Renal pelvis (tissue), 4 donors: ENCODE measurements around the gene SNRPA. TPM values are rescaled to one million over a fixed set of nuclear protein-coding genes. Genes with fewer than 3 reads are reported as not detected.
A peak's percentile ranks its signal among the peaks of the same experiment; 100 is the strongest.
"Not testable (repeated sequence)": the region's sequence is repeated elsewhere in the genome, so short reads cannot be mapped to it uniquely, and the experiment has no call there.

Source experiments
- DNase-seq: peaks from one replicate; pipeline ENCODE4 v3.0.0-alpha.2; 2013
- polyA plus RNA-seq, 3 donors: library from polyadenylated mRNA; unstranded; fragments of 120-200 nt; gene quantifications; one replicate each; pipeline ENCODE4 v1.2.1, GENCODE V29; 2013; ENCODE audit not compliant: insufficient read length in 3 of 3

SNRPA gene
- polyA plus RNA-seq, 3 donors, result 112 to 138 (median 130) TPM

DNA sequence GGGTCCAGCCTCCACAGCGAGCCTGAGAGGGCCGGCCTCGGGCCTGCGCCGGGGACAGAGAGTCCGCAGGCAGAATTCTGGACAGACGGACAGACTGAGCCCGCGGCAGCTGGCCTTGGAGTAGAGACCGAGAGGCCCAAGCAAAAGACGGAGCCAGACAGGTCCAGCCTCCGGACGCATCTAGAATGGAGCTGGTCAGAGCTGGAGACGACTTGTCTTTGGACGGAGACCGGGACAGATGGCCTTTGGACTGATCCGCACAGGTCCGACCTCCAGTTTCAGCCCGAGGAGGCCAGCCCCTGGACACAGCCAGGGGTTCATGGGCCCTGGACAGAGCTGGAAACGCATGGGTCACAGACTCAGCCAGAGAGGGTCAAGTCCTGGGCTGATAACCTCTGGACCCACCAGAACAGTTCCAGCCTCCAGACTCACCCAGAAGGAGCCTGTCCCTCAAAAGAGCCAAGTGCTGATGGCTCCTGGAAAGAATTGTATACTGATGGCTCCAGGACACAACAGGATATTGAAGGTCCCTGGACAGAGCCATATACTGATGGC, 33.6 kb upstream of the SNRPA start:
- DNase-seq, result no peak

GRCh38 chr19:40717880-40718773, 32.9 kb upstream of the SNRPA start:
- DNase-seq, result no peak

DNA sequence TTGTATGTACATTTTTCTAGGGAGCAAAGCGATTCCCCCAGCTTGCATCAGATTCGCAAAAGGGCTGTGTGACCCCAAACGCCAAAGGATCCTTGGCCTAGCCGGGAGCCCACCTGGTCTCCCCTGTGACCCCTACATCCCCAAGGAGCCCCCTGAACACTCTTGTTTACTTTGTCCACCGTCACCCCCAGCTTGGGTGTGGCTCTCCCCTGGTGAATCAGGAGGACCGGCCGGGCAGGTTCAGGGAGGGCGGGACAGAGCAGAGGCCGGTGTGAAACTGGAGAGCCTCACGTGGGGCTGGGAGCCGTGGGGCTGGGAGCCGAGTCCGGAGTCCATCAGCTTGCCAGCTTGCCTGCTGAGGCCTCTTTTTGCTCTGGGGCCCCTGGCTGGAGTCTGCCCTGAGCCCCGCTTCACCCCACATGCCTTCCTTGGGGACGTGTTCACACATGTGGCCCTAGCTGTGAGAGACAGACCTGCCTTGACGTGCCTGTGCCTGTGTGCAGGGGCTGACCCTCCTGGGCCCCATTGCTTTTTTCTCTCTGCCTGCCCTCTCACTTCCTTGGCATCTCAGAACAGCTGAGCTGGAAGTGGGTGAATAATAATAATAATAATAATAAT, 32.1 kb upstream of the SNRPA start:
- DNase-seq, result peak; percentile 37

DNA sequence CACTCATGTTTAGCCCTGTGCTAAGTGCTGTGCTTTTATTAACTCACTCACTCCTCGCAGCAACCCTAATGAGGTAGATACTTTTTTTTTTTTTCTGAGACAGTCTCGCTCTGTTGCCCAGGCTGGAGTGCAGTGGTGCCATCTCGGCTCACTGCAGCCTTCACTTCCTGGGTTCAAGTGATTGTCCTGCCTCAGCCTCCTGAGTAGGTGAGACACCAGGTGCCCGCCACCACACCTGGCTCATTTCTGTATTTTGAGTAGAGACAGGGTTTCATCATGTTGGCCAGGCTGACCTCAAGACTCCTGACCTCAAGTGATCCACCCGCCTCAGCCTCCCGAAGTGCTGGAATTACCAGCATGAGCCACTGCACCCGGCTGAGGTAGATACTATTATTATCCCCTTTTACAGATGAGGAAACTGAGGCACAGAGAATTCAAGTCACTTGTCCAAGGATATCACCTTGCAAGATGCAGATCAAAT, 31.5 kb upstream of the SNRPA start:
- no peak for DNase-seq

DNA sequence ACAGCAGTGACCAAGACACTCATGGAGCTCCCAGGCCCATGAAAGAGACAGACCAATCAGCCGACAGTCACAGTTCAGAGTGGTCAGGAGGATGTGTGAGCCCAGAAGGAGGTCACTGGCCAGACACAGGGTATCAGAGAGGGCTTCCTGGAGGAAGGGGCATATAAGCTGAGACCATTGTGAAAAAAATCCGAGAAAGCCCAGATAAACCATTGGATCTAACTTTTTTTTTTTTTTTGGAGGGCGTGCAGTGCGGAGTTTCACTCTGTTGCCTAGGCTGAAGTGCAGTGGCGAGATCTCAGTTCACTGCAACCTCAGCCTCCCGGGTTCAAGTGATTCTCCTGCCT, 29.9 kb upstream of the SNRPA start:
- no peak for DNase-seq

- DNase-seq, result no peak
Observed at GRCh38 chr19:40721936-40722661, 28.9 kb upstream of the SNRPA start.

DNA sequence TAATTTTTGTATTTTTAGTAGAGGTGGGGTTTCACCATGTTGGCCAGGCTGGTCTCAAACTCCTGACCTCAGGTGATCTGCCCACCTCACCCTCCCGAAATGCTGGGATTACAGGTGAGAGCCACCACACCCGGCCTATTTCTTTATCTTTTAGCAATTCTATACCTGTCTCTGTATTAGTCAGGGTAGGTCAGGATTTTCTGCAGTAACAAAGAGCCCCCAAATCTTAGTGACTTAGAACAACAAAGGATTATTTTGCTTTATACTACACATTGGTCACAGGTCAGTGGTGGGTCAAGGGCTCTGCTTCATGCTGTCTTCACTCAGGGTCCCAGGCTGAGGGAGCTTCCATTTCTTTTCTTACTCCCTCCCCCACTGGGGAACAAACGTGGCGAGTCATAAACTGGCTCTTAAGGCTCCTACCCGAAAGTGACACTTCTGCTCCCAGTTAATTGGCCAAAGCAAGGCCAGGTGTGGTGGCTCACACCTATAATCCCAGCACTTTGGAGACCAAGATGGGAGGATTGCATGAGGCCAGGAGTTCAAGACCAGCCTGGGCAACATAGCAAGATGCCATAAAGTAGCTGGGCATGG, 27.2 kb upstream of the SNRPA start:
- DNase-seq, result no peak

- no peak for DNase-seq
Observed at GRCh38 chr19:40724315-40724714, 26.7 kb upstream of the SNRPA start.

DNA sequence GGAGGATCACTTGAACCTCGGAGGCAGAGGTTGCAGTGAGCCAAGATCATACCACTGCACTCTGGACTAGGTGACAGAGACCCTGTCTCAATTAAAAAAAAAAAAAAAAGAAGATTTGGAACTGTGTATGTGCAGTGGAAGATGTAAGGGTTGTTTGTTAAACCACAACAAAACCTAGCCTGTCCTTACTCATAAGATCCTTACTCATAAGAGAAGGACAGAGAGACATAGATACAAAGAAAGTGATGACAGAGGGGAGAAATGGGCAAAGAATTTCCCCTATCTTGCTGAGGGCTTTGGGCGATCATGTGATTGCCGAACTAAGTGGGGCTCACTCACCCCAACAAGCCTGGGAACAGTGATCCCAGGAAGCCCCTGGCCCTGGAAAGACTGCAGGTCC, 26.1 kb upstream of the SNRPA start:
- no peak for DNase-seq

DNA sequence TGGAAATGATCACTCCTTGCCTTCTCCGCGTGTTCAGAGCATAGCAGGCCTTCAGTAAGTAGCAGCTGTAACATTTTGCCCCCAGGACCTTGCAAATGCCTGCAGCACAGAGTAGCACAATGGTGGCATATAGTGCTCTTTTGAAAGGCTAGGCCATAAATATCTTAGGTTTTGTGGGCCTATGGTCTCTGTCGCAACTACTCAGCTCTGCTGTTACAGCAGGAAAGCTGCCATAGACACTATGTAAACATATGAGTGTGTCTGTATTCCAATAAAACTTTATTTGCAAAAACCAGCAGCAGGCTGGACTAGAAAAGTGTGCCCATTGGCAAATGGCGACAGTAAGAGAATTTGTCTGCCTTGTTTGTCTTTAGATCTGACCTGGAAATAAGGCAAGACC, 24.7 kb upstream of the SNRPA start:
- DNase-seq, result no peak

DNA sequence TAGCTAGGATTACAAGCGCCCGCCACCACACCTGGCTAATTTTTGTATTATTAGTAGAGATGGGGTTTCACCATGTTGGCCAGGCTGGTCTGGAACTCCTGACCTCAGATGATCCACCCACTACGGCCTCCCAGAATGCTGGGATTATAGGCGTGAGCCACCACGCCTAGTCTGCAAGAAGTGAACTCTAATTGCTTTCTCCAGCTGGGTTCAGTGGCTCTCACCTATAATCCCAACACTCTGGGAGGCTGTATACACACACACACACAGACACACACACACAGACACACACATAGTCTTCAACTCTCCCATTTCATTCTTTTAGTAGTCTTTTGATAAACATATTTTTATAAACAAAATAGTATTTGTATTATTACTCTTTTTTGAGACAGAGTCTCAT, 20.9 kb upstream of the SNRPA start:
- DNase-seq, result not testable (repeated sequence)

DNA sequence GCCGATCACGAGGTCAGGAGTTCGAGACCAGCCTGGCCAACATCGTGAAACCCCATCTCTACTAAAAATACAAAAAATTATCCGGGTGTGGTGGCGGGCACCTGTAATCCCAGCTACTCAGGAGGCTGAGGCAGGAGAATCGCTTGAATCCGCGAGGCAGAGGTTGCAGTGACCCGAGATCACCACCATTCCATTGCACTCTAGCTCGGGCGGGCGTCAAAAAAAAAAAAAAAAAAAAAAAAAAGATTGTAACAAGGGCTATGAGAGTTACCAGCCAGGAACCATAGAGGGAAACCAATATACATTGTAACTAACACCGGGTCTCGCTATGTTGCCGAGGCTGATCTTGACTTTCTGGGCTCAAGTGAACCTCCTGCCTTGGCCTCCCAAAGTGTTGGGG, 18.7 kb upstream of the SNRPA start:
- DNase-seq, result not testable (repeated sequence)

DNA sequence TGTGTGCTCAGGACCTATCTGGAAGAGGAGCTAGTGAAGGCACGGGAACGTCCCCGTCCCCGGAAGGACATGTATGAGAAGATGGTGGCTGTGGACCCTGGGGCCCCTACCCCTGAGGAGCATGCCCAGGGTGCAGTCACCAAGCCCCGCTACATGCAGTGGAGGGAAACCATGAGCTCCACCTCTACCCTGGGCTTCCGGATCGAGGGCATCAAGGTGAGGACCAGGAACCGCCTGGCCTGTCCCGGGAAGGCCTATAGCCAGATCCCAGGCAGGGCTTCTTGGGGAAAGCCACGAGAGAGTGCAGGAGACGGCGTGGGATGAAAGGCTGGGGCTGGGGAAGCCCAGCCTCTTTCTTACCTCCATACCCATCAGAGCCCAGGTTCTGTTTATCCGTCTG, 17.9 kb upstream of the SNRPA start:
- no peak for DNase-seq

DNA sequence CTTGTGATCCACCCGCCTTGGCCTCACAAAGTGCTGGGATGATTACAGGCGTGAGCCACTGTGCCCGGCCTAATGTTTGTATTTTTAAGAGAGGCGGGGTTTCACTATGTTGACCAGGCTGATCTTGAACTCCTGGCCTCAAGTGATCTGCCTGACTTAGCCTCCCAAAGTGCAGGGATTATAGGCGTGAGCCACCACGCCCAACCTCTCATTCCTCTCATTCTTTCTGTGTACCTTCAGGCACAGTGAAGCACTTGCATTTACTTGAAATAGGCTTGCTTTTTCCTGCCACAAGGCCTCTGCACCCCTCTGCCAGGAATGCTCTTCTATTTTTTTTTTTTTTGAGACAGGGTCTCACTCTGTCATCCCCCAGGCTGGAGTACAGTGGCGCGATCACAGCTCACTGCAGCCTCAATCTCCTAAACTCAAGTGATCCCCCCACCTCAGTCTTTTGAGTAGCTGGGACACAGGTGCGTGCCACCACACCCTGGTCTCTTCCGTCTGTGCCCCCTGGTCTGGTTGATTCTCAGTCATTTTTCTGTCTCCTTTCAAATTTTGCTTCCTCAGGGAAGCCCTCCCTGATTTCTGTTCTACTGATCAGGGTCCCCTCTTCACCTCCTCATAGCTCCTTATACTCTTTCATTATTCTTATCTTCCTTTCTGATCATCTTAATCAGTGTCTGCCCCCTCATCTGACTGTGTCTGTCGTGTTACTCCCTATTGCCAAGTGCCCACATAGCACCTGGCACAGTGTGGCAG, 15.8 kb upstream of the SNRPA start:
- no peak for DNase-seq

- DNase-seq, result no peak
Observed at GRCh38 chr19:40736661-40737060, 14.3 kb upstream of the SNRPA start.

GRCh38 chr19:40737102-40737644, 13.8 kb upstream of the SNRPA start:
- DNase-seq, result no peak

- DNase-seq, result no peak
Observed at GRCh38 chr19:40739030-40739839, 11.8 kb upstream of the SNRPA start.

DNA sequence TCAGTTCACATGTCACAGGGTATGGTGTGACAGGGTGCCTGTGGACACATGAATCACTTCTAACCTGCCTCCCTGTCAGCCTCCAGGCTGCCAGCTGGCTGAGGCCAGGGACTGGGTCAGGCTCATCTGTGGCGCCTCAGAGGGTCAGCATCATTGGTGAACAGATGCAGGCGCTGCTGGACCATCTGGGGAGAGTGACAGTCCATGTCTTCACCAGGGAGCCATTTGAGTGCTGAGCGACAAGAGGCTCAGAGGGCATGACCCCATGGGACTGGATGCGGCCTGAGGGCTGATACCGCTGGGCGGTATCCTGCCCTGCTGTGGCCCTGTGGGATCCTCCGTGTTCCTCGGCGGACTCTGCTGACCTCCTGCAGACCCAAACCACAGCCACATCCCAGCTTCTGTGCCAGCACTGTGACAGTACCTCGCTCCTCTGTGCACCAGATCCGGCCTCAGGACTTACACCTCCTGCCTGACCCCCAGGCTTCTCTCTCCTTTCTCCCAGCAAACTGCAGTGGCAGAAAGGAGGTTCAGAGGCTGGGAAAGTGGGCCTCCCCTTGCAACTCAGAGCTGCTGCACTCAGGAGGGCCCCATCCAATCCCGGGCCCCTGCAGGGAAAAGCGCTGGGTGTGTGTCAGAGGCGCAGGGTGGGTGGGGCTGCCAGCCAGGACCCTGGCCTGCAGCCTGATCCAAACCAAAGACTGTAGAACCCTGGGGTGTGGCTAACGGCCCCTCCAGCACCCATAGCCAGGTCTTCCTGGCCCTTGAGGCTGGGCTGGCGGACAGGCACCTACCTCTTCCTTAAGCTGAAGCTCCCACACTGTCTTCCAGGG, 10.9 kb upstream of the SNRPA start:
- no peak for DNase-seq

DNA sequence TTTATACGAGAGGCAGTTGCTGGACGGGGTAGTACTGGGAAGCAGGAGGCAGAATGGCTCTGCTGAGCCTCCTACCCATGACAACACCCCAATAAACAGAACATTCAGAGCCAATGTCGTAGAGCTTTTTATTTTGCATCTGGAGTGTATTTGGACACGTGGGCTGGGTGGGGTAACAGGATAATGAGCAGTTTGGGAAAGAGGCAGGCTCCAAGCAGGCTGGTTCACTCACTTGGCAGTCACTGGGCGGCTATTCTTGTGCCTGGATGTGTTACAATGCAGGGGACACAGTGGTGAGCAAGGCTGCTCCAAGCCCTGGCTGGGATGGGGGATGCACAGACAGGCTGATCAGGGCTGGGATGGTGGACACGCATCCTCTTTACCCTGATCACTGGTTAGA, 10.3 kb upstream of the SNRPA start:
- DNase-seq, result no peak
